ENCODE data around the gene FGD3.

GRCh38 chr9:93076101-93076791 is 128.9 kb downstream of the FGD3 start:
- TF ChIP-seq GATA2 (IDR thresholded peaks at IDR 0.05; ENCODE audit: low read depth, low read length), result no peak
- TF ChIP-seq GATA3 (IDR thresholded peaks at IDR 0.05; ENCODE audit: low read depth, low read length), result no peak
